Ovary (tissue), 9 donors: ENCODE data around the gene NEDD4L. TPM values are rescaled to one million over a fixed set of nuclear protein-coding genes. Genes with fewer than 3 reads are reported as not detected.

Experiments used
- DNase-seq, 5 donors: peaks; one replicate each; pipeline ENCODE4 v3.0.0-alpha.2; 2019 to 2020
- H3K27ac ChIP-seq, 2 donors: fragments of 200-600 bp; one replicate each; pipeline versions ENCODE4 v1.5.1 to v1.8.0; 2019 to 2022
- H3K27me3 ChIP-seq: fragments of 200-600 bp; one replicate; pipeline ENCODE4 v1.8.0; 2022
- H3K36me3 ChIP-seq: fragments of 200-600 bp; sonication (generic); one replicate; pipeline ENCODE4 v1.5.1; 2019
- H3K4me1 ChIP-seq: one replicate; pipeline ENCODE4 v1.8.1; 2013; ENCODE audit warnings: mild to moderate bottlenecking, moderate library complexity; ENCODE audit not compliant: insufficient read depth
- H3K4me3 ChIP-seq: fragments of 200-600 bp; sonication (generic); one replicate; pipeline ENCODE4 v1.5.1; 2017
- H3K9me3 ChIP-seq, 2 donors: fragments of 200-600 bp in 1 of 2; sonication (generic) in 1 of 2; one replicate each; pipeline versions ENCODE4 v1.5.1 to v1.8.1; 2013 to 2019; ENCODE audit warnings: mild to moderate bottlenecking in 1 of 2, moderate library complexity in 1 of 2
- EP300 ChIP-seq: sonication (generic); formaldehyde crosslinking; IDR thresholded peaks from one replicate; pipeline ENCODE4 v1.6.1; 2017; ENCODE audit warnings: antibody characterized with exemption
- POLR2A ChIP-seq: fragments of 450-650 bp; IDR thresholded peaks from one replicate; pipeline ENCODE4 v1.6.1; 2017; ENCODE audit warnings: antibody characterized with exemption, mild to moderate bottlenecking, moderate library complexity
- WGBS, 3 donors: extraction: QIAGEN DNeasy Blood & Tissue Kit in 1 of 3; methylation state at CpG; one replicate each; pipeline versions ENCODE4 v1.1.5 to v1.1.7; 2013 to 2017; 5-methylcytosine and 5-hydroxymethylcytosine counted together
- intact Hi-C, 4 donors: fragments of 100-400 bp; cut with DNase I; formaldehyde crosslinking; loops; one replicate each; pipeline versions ENCODE4 v1.11.0 to v1.15.1; 2022 to 2023
- polyA plus RNA-seq, 2 donors: library from polyadenylated mRNA; stranded (reverse); fragments of 200-250 nt in 1 of 2; fragments of 350-450 nt in 1 of 2; fragmentation: Illumina TruSeq in 1 of 2; extraction: RNeasy Lipid Tissue Mini Kit (QIAGEN cat#74804) in 1 of 2; gene quantifications; one replicate each; pipeline ENCODE4 v1.2.3, GENCODE V29; 2013 to 2014
- total RNA-seq, 7 donors: library from RNA; depleted of rRNA in 2 of 7; stranded (reverse); fragments of >200 nt in 2 of 7; fragmentation: NEBNext Ultra II Directional in 3 of 7; extraction: Animal tissue kit (Norgen Biotek cat#: 25700) in 3 of 7; gene quantifications; one replicate each; pipeline versions ENCODE4 v1.1.0 to v1.2.4, GENCODE V29; 2016 to 2023
- TF ChIP-seq, protein P1 (sequence below), 3 donors: fragments of 450-650 bp in 2 of 3; fragments of 200-600 bp in 1 of 3; IDR thresholded peaks; one replicate each; pipeline versions ENCODE4 v1.5.1 to v1.8.0; 2016 to 2022; ENCODE audit warnings: antibody characterized with exemption in 3 of 3, mild to moderate bottlenecking in 1 of 3
- donor health status: DM: no; HTN: no; CAD: no; lungs with moderate emphysema.
- donor health status: DM: no; HTN: no; CAD: no.
- donor health status: Bipolar disorder and iron deficiency.
- donor health status: DM: yes; HTN: yes; CAD: no.
- donor health status: DM: no; HTN: no; CAD: no.
- donor health status: DM: yes; HTN: yes; CAD: no.

NEDD4L gene
- total and polyA plus RNA-seq, 9 donors = 11.0 to 75.2 (median 18.2) TPM

DNA sequence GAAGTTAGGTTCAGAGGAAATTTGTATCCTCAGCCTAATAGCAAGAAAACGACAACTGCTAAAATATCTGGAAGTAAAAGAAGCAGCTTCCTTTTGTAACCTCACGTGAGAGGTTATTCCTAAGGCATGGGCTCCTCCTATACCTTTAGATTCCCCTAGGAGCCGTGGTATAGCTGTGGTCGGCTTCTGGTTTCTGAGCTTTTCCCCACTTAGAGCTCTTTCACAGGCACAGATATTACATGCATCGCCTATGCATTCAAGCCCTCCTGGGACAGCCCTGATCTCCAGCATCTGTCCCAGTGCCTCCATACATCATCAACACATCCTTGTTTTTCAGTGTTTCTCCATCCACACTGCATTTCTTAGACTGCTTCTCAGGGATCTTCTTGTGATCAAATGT lies 295.9 kb downstream of the NEDD4L start:
- intact Hi-C loops = no loop called here
- DNase-seq = no peak
- 86 to 93% (median 91%) methylated on average over 5 of the region's 5 CpGs for WGBS, 3 donors

DNA sequence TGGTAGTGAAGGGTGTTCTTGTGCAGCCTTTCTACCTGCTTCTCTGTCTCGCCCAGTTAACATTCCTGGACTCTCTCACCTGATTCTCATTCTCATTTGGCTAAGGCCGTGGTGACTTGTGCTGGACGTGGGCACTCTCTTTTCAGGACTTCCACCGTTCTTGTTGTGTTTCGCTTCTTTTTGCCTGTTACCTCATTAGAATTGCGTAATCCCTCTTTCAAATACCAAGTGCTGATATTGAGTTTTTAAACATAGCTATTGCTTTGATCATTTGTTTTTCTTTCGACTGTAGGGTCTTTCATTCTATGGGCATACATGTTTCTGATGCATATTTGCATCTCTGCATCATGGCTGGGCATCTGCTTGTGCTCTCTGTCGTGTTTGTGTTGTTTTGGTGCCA lies 297.9 kb downstream of the NEDD4L start:
- Histone ChIP-seq H3K4me3 (no peak overlapping the region), H3K36me3 (no peaks in the 10 kb centered on the region), H3K27me3 (no peaks in the 10 kb centered on the region), H3K9me3 (no peaks in the 10 kb centered on the region), H3K27ac (no peak overlapping the region), H3K4me1 (peaks cover 5% of the 10 kb centered on the region)
- no peak for TF ChIP-seq POLR2A
- TF ChIP-seq, protein P1, sequence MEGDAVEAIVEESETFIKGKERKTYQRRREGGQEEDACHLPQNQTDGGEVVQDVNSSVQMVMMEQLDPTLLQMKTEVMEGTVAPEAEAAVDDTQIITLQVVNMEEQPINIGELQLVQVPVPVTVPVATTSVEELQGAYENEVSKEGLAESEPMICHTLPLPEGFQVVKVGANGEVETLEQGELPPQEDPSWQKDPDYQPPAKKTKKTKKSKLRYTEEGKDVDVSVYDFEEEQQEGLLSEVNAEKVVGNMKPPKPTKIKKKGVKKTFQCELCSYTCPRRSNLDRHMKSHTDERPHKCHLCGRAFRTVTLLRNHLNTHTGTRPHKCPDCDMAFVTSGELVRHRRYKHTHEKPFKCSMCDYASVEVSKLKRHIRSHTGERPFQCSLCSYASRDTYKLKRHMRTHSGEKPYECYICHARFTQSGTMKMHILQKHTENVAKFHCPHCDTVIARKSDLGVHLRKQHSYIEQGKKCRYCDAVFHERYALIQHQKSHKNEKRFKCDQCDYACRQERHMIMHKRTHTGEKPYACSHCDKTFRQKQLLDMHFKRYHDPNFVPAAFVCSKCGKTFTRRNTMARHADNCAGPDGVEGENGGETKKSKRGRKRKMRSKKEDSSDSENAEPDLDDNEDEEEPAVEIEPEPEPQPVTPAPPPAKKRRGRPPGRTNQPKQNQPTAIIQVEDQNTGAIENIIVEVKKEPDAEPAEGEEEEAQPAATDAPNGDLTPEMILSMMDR (IDR thresholded peaks at IDR 0.05) = no peak
- no peak for TF ChIP-seq EP300
- intact Hi-C loops = no loop called here
- DNase-seq = no peak
- 85 to 90% (median 87%) methylated on average over 8 of the region's 8 CpGs for WGBS, 3 donors

More for the DNA sequence above, 295.9 kb downstream of the NEDD4L start:
- Histone ChIP-seq H3K4me1 (peaks cover 5% of the 10 kb centered on the region), H3K4me3 (no peak overlapping the region), H3K36me3 (no peaks in the 10 kb centered on the region), H3K9me3 (no peaks in the 10 kb centered on the region), H3K27ac (no peak overlapping the region), H3K27me3 (no peaks in the 10 kb centered on the region)
- TF ChIP-seq, protein P1 (IDR thresholded peaks at IDR 0.05) = no peak
- no peak for TF ChIP-seq EP300

DNA sequence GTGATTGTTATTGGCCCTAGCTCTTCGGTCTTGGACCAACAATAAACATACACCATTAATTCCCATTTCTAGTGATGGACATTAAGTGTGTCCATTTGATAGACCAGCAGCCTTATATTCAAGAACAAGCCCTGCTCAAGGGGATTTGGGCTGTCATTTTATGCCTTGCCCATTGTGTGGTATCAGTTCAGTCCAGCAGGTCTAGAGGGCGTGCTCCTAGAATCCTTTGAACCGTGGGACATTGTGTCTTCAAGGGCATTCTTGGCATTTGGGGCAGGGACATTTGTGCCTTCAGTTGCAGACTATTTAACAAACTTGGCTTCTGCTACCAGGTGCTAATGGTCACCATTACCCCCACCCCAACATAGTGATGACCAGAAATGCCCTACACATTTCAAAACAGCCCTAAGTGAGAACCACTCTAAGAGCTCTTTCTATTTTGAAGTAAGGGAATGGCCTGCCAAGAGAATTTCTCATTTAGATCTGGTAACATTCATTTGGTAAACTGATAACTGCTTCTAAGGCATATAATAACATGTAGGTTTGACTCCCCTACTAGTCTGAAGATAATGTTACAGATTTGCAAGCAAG lies 300.1 kb downstream of the NEDD4L start:
- peaks cover 2% of the 10 kb centered on the region for H3K4me1 ChIP-seq
- no peak for DNase-seq
- intact Hi-C loops = no loop called here
- H3K27ac ChIP-seq = peak overlapping the region in 1 of 2 donors; percentile 62
- 94 to 96% (median 94%) methylated on average over 3 of the region's 3 CpGs for WGBS, 3 donors
- no peak overlapping the region for H3K4me3 ChIP-seq
- TF ChIP-seq POLR2A = no peak
- TF ChIP-seq, protein P1 (IDR thresholded peaks at IDR 0.05) = no peak
- no peak for TF ChIP-seq EP300
- H3K27me3 ChIP-seq = no peaks in the 10 kb centered on the region
- no peaks in the 10 kb centered on the region for H3K9me3 ChIP-seq
- H3K36me3 ChIP-seq = no peaks in the 10 kb centered on the region

DNA sequence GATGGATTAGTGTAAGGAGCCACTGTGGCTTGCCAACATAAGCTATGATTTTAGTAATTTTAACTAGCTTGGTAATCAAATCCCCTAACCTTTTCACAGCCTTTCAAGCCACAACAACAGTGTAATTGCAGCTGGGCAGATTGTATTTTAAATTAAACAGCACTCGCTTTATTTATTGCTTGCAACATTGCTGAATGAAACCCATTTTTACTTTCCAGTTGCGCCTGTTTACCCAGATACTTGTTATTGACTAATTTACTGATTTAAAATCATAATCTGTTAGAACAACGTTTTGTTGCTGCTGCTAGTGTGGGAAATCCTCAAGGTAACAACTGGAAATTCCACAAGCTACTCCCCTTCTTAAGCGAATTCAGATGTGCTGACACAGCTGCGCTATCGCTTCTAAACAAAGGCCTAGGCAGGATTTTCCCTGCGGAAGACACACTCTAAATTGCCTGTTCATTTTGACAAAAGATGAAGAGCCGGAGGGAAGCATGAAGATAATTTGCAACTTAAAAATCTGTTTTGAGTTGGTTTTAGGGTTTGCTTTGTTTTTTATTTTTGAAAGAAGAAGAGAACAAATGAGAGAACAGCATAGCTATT lies 300.9 kb downstream of the NEDD4L start:
- TF ChIP-seq EP300 (no peak), POLR2A (no peak)
- TF ChIP-seq, protein P1 (IDR thresholded peaks at IDR 0.05) = no peak
- peaks cover 2% of the 10 kb centered on the region for H3K4me1 ChIP-seq

More for the DNA sequence above, 300.9 kb downstream of the NEDD4L start:
- intact Hi-C loops = no loop called here
- H3K27ac ChIP-seq = peak overlapping the region in 1 of 2 donors; percentile 62
- H3K27me3 ChIP-seq = no peaks in the 10 kb centered on the region
- DNase-seq = no peak
- WGBS, 3 donors = 18 to 44% (median 27%) methylated on average over 8 of the region's 8 CpGs
- H3K4me3 ChIP-seq = no peak overlapping the region
- H3K36me3 ChIP-seq = no peaks in the 10 kb centered on the region
- H3K9me3 ChIP-seq = no peaks in the 10 kb centered on the region
